Stomach (tissue), 9 donors: ENCODE results near the gene SLC29A2. TPM values are rescaled to one million over a fixed set of nuclear protein-coding genes. Genes with fewer than 3 reads are reported as not detected.

ENCODE experiments used
- DNase-seq, 2 donors: peaks; one replicate each; pipeline versions ENCODE4 v3.0.0 to v3.0.0-alpha.2; 2013 to 2019
- H3K27ac ChIP-seq, 5 donors: fragments of 200-600 bp in 4 of 5; sonication (generic) in 4 of 5; one replicate each; pipeline ENCODE4 v1.5.1; 2013 to 2019; ENCODE audit warnings: mild to moderate bottlenecking in 1 of 5, moderate library complexity in 1 of 5
- H3K27me3 ChIP-seq, 3 donors: fragments of 200-600 bp; sonication (generic); one replicate each; pipeline ENCODE4 v1.5.1; 2017 to 2019; ENCODE audit warnings: mixed run types in 1 of 3
- H3K36me3 ChIP-seq, 4 donors: fragments of 200-600 bp; sonication (generic); 1 replicate in 3 of 4; 2 replicates in 1 of 4; pipeline ENCODE4 v1.5.1; 2016 to 2019
- H3K4me1 ChIP-seq, 4 donors: fragments of 200-600 bp; sonication (generic); one replicate each; pipeline ENCODE4 v1.5.1; 2016 to 2019
- H3K4me3 ChIP-seq, 4 donors: fragments of 200-600 bp; sonication (generic) in 3 of 4; one replicate each; pipeline ENCODE4 v1.5.1; 2016 to 2019; ENCODE audit warnings: mild to moderate bottlenecking in 1 of 4
- H3K9me3 ChIP-seq, 4 donors: fragments of 200-600 bp; sonication (generic); one replicate each; pipeline ENCODE4 v1.5.1; 2016 to 2019
- CTCF ChIP-seq, 7 experiments: fragments of 450-650 bp in 4 of 7; fragments of 200-600 bp in 3 of 7; sonication (generic) in 3 of 7; IDR thresholded peaks; one replicate each; pipeline ENCODE4 v1.5.1; 2016 to 2019; ENCODE audit warnings: antibody characterized with exemption in 7 of 7, control low read depth in 2 of 7, mild to moderate bottlenecking in 1 of 7
- EP300 ChIP-seq: sonication (generic); formaldehyde crosslinking; IDR thresholded peaks from one replicate; pipeline ENCODE4 v1.6.1; 2017; ENCODE audit warnings: antibody characterized with exemption
- POLR2A ChIP-seq, 4 donors: fragments of 450-650 bp; IDR thresholded peaks; one replicate each; pipeline ENCODE4 v1.6.1; 2016; ENCODE audit warnings: antibody characterized with exemption in 4 of 4, control low read depth in 2 of 4, mild to moderate bottlenecking in 1 of 4, moderate library complexity in 1 of 4
- POLR2AphosphoS5 ChIP-seq, 3 donors: sonication (generic); formaldehyde crosslinking; IDR thresholded peaks; one replicate each; pipeline ENCODE4 v1.6.1; 2016; ENCODE audit warnings: antibody characterized with exemption in 3 of 3
- WGBS, 5 donors: extraction: QIAGEN DNeasy Blood & Tissue Kit in 3 of 5; methylation state at CpG; one replicate each; pipeline versions ENCODE4 v1.1.5 to v1.1.7; 2013 to 2018; 5-methylcytosine and 5-hydroxymethylcytosine counted together
- intact Hi-C: fragments of 100-400 bp; cut with DNase I; formaldehyde crosslinking; loops from one replicate; pipeline ENCODE4 v1.15.1; 2023; ENCODE audit warnings: low total_unique reads
- polyA plus RNA-seq, 3 donors: library from polyadenylated mRNA; stranded (reverse); fragments of 200-250 nt; gene quantifications; one replicate each; pipeline ENCODE4 v1.2.3, GENCODE V29; 2013
- total RNA-seq, 5 donors: library from RNA; depleted of rRNA; stranded (reverse); fragments of >200 nt; gene quantifications; one replicate each; pipeline versions ENCODE4 v1.1.0 to v1.2.3, GENCODE V29; 2014 to 2016
- donor health status: healthy with polysubstance abuse.
- donor health status: Bipolar disorder and iron deficiency.
- donor health status: healthy.

The SLC29A2 gene
- total and polyA plus RNA-seq, 8 donors, result 2.0 to 14.3 (median 6.4) TPM

- Histone ChIP-seq H3K4me3 (peak overlapping the region in 1 of 4 donors; percentile 36), H3K9me3 (no peaks in the 10 kb centered on the region), H3K36me3 (no peaks in the 10 kb centered on the region), H3K27me3 (peaks cover 0 to 57% (median 40%) of the 10 kb centered on the region in 3 donors), H3K27ac (peak overlapping the region in 3 of 5 donors; percentile 63 to 83 (median 79)), H3K4me1 (peaks cover 0 to 46% (median 24%) of the 10 kb centered on the region in 4 donors)
- DNase-seq, result no peak
- WGBS, 5 donors, result 68 to 86% (median 82%) methylated on average over 5 to 12 of the region's 12 CpGs
- intact Hi-C loops, result no loop called here
- TF ChIP-seq POLR2A (IDR thresholded peaks at IDR 0.05), result no peak
- no peak for TF ChIP-seq POLR2AphosphoS5 (IDR thresholded peaks at IDR 0.05)
- no peak for TF ChIP-seq CTCF (IDR thresholded peaks at IDR 0.05)
- no peak for TF ChIP-seq EP300
These were observed 38.6 kb upstream of the SLC29A2 start for GRCh38 chr11:66410191-66410590.

- Histone ChIP-seq H3K4me3 (peak overlapping the region; percentile 32 to 45 (median 38)), H3K9me3 (no peaks in the 10 kb centered on the region), H3K27ac (peak overlapping the region in 4 of 5 donors; percentile 63 to 83 (median 76)), H3K27me3 (peaks cover 0 to 52% (median 37%) of the 10 kb centered on the region in 3 donors), H3K36me3 (no peaks in the 10 kb centered on the region), H3K4me1 (peaks cover 0 to 44% (median 24%) of the 10 kb centered on the region in 4 donors)
- DNase-seq, result no peak
- intact Hi-C loops, result loop anchor here (10.0 kb wide), 1 partner anchor 276 kb away; no protein-coding TSS in a partner anchor
- 18 to 44% (median 22%) methylated on average over 5 to 15 of the region's 15 CpGs for WGBS, 5 donors
- TF ChIP-seq POLR2AphosphoS5 (IDR thresholded peaks at IDR 0.05), result no peak
- TF ChIP-seq POLR2A (IDR thresholded peaks at IDR 0.05), result no peak
- no peak for TF ChIP-seq EP300
- TF ChIP-seq CTCF (IDR thresholded peaks at IDR 0.05), result no peak
These were observed 37.7 kb upstream of the SLC29A2 start for GRCh38 chr11:66409226-66409625.

- peak in 6 of 7 experiments; percentile 91 to 100 (median 99) for TF ChIP-seq CTCF (IDR thresholded peaks at IDR 0.05)
- no peak for TF ChIP-seq POLR2A (IDR thresholded peaks at IDR 0.05)
- peak; percentile 69 for TF ChIP-seq EP300
- peak in 2 of 3 donors; percentile 58 to 67 for TF ChIP-seq POLR2AphosphoS5 (IDR thresholded peaks at IDR 0.05)
- H3K4me3 ChIP-seq, result peak overlapping the region; percentile 32 to 45 (median 38)
- H3K36me3 ChIP-seq, result no peaks in the 10 kb centered on the region
- peak; percentile 91 to 96 for DNase-seq
- WGBS, 5 donors, result 0 to 1% (median 1%) methylated on average over 16 to 63 of the region's 63 CpGs
- intact Hi-C loops, result loop anchor here (10.0 kb wide), 1 partner anchor 276 kb away; no protein-coding TSS in a partner anchor
- peaks cover 0 to 38% (median 24%) of the 10 kb centered on the region in 4 donors for H3K4me1 ChIP-seq
- H3K27ac ChIP-seq, result peak overlapping the region in 4 of 5 donors; percentile 63 to 83 (median 76)
- peaks cover 0 to 50% (median 33%) of the 10 kb centered on the region in 3 donors for H3K27me3 ChIP-seq
- no peaks in the 10 kb centered on the region for H3K9me3 ChIP-seq
These were observed 37.1 kb upstream of the SLC29A2 start for GRCh38 chr11:66408488-66409214.

GRCh38 chr11:66407651-66408050, 36.1 kb upstream of the SLC29A2 start:
- intact Hi-C loops, result loop anchor here (10.0 kb wide), 1 partner anchor 277 kb away; no protein-coding TSS in a partner anchor
- peaks cover 0 to 51% (median 42%) of the 10 kb centered on the region in 3 donors for H3K27me3 ChIP-seq
- DNase-seq, result no peak

More at GRCh38 chr11:66407651-66408050, 36.1 kb upstream of the SLC29A2 start:
- WGBS, 5 donors, result 56 to 75% (median 60%) methylated on average over 5 of the region's 5 CpGs
- Histone ChIP-seq H3K9me3 (no peaks in the 10 kb centered on the region), H3K4me1 (peaks cover 0 to 28% (median 20%) of the 10 kb centered on the region in 4 donors), H3K36me3 (no peaks in the 10 kb centered on the region), H3K4me3 (no peak overlapping the region), H3K27ac (no peak overlapping the region)
- no peak for TF ChIP-seq POLR2A (IDR thresholded peaks at IDR 0.05)
